ENCODE results near the gene CSHL1.
"Not testable (repeated sequence)": the region's sequence is repeated elsewhere in the genome, so short reads cannot be mapped to it uniquely, and the experiment has no call there.

Gene CSHL1

GRCh38 chr17:63939884-63940283 is 28.8 kb upstream of the CSHL1 start:
- DNase-seq = no peak

DNA sequence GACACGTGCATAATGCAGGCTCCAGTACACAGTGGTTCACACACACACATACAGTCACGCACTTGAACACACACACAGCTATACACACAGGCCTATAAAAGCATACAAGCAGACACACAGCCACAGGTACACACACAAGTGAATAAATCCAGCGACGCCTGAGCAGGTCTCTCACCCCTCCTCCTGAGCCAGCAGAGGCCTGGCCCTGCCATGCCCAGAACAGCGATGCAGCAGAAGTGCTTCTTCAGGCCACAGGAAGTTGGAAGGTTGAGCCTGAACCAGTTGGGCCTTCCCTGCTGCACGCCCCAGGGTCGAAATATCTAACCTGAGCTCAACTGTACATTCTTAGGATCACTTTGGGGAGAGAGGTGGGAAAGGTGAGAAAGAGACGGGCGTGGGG is 28.3 kb upstream of the CSHL1 start:
- DNase-seq = no peak

DNA sequence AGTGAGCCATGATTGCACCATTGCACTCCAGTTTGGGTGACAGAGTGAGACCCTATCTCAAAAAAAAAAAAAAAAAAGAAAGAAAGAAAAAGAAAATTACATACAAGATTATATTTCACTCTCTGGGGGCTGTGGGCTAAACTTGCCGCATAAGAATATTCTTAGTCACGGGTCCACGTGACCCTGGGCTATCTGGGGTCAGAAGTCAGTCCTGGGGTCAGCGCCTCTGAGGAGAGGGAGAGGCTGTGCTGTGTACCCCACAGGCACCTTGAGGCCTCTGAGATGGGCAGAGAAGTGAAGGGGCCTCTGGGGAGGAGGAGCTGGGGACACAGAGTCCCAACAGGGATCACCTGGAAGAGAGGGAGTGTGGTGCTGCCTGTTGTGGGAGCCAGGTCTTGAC is 26.9 kb upstream of the CSHL1 start:
- DNase-seq = no peak

GRCh38 chr17:63937319-63937718 is 26.3 kb upstream of the CSHL1 start:
- DNase-seq = no peak

DNA sequence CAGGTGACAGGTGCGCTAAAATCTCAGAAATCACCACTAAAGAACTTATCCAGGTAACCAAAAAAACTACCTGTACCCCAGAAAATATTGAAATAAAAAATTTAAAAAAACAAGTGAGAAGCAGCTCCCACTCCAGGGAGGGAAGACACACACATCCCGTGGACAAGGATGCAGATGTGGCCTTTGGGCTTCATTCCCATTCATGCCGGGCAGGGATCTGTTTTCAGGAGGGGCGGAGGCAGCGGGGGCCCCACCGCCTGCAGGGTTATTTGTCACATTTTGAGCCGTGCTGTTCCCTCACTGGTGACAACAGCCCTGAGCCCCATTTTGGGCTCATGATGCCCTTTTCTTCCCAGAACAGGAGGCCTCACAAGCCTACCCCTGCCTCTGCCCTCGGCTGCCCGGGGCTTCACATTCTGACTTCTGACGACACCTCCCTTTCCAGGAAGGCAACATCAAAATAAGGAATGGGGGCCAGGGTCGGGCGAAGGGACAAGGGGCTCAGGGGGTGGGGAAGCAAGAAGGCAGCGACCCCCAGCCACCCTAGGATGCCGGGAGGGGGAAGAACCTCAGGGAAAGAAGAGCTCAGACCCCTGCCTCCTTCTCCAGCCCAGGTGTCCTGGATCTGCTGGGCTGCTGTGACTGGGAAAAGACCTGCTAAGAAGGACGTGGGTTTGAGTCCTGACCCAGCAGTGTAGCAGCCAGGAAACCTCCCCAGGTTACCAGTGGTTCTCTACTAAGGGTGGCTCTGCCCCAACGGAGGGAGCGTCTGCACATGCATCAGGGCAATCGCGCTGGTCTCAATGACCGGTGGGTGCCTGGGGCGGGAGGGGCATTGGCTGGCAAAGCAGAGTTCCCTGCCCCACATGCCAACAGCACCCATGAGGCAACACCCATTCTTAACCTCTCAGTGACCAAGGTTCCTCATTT is 23.4 kb upstream of the CSHL1 start:
- DNase-seq = no peak

- DNase-seq = no peak
Measured at GRCh38 chr17:63933598-63933997, 22.5 kb upstream of the CSHL1 start.

DNA sequence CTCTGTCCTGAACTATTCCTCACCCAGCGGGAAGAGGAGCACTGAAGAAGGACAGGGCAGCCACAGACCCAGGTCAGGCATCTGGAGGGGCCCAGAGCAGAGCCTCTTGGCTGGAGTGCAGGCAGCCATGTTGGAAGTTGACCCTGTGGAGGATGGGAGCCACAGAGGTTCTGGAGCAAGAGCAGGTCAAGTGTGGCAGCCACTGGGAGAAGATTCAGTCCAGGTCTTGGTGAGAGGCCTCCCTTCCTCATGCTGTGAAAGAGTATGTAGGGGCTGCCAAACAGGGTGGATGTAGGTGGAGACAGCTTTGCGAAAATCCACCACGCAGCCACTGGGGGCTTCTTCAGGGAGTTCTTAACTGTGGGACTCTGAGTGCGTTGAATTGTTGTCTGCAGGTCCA is 21.7 kb upstream of the CSHL1 start:
- no peak for DNase-seq

DNA sequence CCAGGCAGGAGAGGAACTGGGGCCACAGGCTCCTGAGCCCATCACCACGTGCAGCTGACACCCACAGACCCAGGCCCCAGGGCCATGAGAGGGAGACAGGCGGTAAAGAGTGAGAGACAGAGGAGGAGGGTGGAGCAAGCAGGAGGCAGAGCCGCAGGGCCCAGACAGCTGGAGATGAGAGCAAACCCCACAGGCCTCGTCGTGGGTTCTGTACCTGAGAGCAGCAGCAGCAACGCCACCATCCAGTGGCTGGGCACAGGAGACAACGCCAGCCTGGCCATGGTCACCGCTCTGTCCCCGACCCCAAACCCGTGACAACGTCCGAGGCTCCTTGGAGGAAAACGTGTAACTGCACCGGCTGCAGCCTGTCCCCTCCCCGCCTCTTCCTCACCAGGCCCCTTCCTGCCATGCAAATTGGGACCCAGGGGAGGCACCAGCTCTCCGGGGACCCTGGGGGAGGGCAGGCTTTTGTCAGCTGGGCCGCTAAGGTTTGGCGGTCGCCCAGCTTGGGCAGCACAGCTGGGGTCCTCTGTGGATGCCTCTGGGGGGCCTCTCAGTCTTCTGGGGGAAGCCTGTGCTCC is 21.0 kb upstream of the CSHL1 start, which contains the start of gene CD79B:
Gene CD79B (minus strand): TSS at position 351 of the 581 bp plus-strand sequence. CDS start 70 bp downstream, at position 281.
- DNase-seq = no peak

DNA sequence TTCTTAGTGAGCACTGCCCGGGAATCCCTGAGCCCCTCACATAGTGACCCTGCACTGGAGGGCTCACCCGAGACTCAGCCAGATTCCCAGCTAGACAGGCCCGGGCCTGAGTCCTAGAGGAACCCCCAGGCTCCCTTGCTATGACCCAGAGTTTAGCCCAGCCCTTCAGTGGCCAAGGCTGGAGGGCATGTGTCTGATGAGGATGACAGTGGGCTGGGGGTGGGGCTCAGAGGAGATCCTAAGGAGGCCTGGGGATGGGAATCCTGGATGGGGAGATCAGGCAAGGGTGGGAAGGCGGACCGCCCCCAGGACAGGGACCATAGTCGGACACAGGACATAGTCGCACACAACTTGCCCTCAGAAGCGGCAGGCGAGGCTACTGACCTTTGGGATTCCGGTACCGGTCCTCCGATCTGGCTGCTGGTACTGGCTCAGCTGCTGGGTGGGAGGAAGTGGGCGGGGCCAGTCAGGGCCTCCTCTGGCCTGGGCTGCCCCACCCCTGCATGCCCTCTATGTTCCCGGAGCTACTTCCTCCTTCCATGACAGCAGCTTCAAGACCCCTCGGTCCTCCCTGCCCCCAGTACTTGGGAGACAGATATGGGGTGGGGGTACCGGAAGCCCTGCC is 20.0 kb upstream of the CSHL1 start:
- no peak for DNase-seq

DNA sequence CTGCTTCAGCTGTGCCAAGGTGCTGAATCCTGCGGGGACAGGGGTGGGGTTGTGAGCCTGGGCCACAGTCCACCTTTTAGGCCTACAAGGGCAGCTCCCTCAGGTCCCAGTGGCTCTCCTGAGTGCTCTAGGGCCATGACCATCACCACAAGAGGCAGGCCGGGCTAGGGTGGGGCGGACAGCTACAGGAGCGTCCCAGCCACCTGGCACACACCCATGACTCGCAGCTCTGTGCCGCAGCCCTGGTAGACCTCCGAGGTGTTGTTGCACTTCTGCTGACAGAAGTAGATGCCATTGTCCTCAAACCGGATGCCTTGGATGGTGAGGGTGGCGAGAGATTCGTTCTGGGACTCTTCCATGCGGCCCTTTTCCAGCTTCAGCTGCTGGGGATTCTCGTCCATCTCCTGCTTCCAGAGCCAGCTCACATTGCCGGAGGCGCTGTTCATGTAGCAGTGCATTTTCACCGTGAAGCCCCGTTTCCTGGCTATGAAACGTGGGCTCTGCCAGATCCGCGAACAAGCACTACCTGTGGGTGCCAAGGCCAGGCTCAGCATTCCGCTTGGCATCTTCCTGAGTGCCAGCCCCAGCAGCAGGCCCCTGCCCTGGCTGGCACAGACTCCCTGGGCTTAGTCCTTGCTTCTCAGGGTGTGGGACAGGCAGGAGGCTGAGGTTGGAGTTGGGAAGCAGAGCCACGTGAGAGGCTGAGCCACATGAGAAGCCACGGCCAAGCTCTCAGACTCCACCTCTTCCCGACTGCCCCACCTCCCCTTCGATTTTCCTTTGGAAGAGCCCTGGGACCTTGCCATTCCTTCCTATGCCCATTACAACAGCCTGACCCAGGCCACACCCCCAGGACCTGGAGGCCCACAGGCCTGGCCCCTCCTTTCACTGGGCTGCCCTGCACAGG is 19.1 kb upstream of the CSHL1 start:
- no peak for DNase-seq

DNA sequence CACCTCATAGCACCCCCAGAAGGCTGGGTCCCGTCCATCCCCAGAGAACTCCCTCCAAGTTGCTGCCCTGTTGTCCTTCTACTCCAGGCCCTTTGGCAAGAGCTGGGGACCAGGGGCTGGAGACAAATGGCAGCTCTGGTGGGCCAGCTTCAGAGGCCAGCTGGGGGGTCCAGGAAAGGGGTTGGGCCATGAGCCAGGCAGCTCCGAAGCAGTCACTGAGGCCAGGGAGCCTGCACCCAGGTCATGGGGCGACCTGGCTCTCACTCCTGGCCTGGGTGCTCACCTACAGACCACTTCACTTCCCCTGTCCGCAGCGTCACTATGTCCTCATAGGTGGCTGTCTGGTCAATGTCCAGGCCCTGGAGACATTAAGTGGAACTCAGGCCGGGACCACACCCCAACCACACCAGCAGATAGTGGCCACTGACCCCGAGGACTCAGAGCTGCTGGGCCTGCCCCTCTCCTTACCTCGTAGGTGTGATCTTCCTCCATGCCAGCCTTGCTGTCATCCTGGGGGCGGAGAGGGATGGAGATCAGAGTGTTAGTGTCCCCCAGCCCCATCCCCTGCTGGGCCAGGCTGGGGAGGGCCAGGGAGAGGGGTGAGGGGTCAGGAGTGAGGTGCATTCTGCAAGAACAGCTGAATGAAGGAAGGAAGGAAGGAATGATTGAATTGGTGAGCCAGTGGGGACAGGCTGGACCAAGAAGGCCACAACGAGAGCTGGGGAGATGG is 18.1 kb upstream of the CSHL1 start:
- no peak for DNase-seq

DNA sequence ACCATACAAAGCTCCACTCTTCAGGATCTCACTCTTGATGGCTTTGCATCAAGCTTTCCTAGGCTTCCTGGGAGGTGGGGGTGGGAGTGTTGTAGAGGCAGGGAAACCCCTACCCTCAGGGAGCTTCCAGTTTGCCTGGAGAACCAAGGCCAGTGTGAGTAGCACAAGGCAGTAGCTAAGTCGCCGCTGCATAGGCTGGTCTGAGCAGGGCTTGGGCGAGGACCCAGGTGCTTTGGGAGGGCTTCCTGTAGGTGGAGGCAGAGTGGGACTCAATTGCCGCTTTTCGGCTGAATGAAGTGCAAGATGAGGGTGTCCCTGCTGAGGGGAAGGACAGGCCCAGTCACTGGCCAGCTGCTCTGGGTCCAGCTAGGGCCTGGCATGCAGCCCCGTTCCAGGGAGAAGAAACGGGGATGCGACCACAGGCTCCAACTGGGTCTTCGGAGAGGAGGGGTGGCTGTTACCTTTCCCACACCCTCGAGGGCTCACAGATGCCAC is 17.2 kb upstream of the CSHL1 start:
- no peak for DNase-seq

DNA sequence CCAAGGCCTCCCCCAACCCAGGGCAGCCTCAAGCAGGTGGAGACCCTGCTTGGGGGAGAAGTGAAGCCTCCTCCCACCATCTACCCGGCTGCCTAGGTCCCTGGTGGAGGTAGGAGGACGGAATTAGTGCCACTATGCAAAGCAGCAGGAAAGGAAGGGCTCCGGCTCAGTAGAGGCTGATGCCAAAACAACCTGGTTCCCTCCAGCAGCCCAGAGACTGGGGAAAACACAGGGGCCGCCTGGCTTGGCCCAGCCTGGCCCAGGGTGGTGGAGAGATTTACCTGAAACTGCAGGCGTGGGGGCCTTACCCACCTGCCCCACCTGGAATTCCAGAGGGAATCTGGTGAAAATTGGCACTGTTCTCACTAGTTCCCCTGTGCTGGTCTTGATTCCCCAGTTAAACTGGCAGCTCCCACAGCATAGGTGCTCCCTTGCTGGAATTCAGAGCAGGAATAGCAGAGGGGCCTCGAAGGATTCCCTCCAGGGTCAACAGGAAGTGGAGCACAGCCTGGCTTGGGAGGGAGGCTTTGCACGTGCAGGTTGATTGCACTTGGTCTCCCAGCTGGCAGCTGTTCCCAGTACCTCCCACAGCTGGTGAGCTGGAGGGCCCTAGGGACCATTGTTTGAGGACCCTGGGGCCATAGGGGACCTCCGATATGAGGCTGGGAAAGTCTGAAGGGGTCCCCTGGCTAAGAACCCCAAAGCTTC is 16.6 kb upstream of the CSHL1 start:
- no peak for DNase-seq

- no peak for DNase-seq
Measured at GRCh38 chr17:63926164-63926563, 15.1 kb upstream of the CSHL1 start.

DNA sequence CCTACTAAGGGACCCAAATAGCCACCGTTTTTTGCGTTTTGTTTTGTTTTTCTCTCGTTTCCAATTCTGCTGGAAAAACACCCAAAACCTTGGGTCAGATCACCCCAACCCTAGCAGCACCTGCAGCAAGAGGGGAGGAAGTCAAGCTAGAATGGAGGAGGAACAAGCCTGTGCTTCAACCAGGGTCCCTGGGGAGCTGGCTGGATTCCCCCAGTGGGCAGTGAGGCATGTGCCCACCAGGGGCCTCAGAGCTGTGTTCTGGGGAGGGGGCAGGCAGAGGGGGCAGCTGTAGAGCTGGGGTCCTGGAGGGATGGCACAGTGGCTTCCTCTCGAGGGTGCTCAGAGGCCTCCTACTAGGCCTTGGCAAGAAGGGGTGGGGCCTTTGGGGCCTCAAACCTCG is 14.6 kb upstream of the CSHL1 start:
- DNase-seq = no peak

GRCh38 chr17:63922402-63922801 is 11.3 kb upstream of the CSHL1 start:
- DNase-seq = not testable (repeated sequence)

DNA sequence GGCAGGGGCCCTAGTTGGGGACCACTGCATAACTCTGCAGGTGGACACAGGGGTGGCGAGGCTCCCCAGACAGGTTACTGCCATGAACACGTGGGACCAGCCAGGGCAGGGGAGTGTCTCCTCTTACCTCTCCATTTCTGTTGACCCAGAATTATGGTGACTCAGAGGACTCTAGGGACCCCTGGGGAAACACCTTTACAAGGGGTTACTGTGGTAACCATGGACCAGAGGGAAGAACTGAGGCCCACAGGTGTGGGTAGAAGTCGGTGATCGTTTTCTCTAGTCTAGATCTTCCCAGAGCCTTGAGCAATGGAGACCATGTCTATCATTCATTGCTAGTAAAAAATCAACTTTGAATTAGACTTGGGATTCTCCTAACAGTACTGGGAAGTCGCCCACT is 9.7 kb upstream of the CSHL1 start:
- not testable (repeated sequence) for DNase-seq

DNA sequence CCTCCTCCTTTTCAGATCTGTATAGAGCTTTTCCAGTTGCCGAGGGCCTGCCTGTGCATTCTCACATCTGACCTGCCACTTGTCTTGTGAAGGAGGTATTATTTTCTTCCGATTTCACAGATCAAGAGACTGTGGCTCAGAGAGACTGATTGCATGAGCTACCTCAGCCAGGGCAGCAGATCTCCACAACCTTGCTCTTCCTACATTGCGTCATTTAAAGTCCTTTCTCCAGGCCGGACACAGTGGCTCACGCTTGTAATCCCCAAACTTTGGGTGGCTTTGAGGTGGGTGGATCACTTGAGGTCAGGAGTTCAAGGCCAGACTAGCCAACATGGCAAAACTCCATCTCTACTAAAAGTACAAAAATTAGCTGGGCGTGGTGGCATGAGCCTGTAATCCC is 9.0 kb upstream of the CSHL1 start:
- DNase-seq = not testable (repeated sequence)

DNA sequence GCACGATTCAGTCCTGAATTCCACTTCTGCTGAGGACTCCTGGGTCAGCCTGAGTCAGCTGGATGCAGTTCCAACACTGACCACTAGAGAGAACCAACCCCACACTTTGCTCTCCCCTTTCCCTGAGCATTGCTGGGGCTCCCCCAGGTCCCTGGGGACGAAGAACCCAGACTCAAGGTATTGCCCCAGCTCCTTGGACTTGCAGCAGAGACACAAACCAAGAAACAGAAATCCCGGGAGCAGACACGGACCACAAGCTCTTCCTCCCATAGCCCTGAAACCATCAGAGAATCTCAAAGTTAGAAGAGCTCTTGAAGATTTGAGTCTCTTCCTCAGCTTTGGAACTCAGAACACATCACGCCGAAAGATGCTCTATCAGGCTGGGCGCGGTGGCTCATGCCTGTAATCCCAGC is 8.3 kb upstream of the CSHL1 start:
- peak; percentile 75 for DNase-seq

GRCh38 chr17:63918789-63919305 is 7.8 kb upstream of the CSHL1 start, which contains the start of gene GH1:
GH1 (minus strand) TSS chr17:63918839; CDS start chr17:63918776, 63 bp downstream.
- not testable (repeated sequence) for DNase-seq

DNA sequence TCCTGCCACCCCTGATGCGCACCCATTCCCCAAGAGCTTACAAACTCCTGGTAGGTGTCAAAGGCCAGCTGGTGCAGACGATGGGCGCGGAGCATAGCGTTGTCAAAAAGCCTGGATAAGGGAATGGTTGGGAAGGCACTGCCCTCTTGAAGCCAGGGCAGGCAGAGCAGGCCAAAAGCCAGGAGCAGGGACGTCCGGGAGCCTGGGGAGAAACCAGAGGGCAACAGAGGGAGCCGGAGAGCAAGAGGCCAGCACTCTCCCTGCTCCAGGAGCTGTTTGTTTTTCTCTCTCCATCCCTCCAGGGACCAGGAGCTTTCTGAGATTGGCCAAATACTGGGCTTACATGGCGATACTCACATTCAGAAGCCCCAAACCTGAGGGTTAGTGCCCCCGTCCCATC is 7.2 kb upstream of the CSHL1 start:
- no peak for DNase-seq
